K562 (cell line): ENCODE measurements around the gene SLC66A2. TPM values are rescaled to one million over a fixed set of nuclear protein-coding genes. Genes with fewer than 3 reads are reported as not detected.

Source experiments
- ATAC-seq: fragments of 200-7000 bp; cut with Tn5 transposase; 3 replicates; pipeline ENCODE4 v1.9.1; 2020; ENCODE audit warnings: moderate library complexity
- BruUV-seq: library from RNA; stranded (reverse); fragments of 400-500 nt; replicated peaks from 2 replicates; lab custom pipeline; 2021; lab: Mats Ljungman, UMichigan
- CTCF ChIA-PET: fragments of 300-600 bp; formaldehyde crosslinking; extraction: SDS; loops from one replicate; lab custom pipeline; 2021; ENCODE audit warnings: low intra/inter-chr PET ratio; lab: Yijun Ruan, JAX
- POLR2A ChIA-PET: fragments of 300-600, 350-650 bp; sonication (Branson Sonifier 250); formaldehyde crosslinking; extraction: SDS; loops from one replicate; lab custom pipeline; 2021; ENCODE audit warnings: antibody characterized with exemption, inconsistent platforms; lab: Yijun Ruan, JAX
- DNase-seq, 4 experiments: peaks; one replicate each; pipeline versions ENCODE4 v3.0.0 to v3.0.0-alpha.2; 2011 to 2018; ENCODE audit warnings: low spot score in 3 of 4, mixed read lengths in 3 of 4; ENCODE audit errors: extremely low read depth in 1 of 4
- FAIRE-seq: peaks from 2 replicates; lab custom pipeline; 2011; peaks lifted over from hg19 to GRCh38; lab: Jason Lieb, UNC
- H2AFZ ChIP-seq: 2 replicates; pipeline ENCODE4 v1.6.0; 2011; ENCODE audit warnings: low read depth, low read length, control low read depth, inconsistent platforms
- H3K27ac ChIP-seq: fragments of 200-600 bp; 3 replicates; pipeline ENCODE4 v1.8.0; 2011; ENCODE audit warnings: low read depth, mild to moderate bottlenecking, control low read depth, inconsistent platforms, low read length, moderate library complexity, mixed read lengths; ENCODE audit errors: extremely low read depth
- H3K27me3 ChIP-seq, 2 experiments: fragments of 300-600 bp in 1 of 2; 2 replicates in 1 of 2; 3 replicates in 1 of 2; pipeline versions ENCODE4 v1.6.0 to v1.8.0; 2011; ENCODE audit warnings: inconsistent platforms in 2 of 2, low read length in 2 of 2, mild to moderate bottlenecking in 1 of 2, mixed read lengths in 1 of 2, moderate library complexity in 1 of 2; ENCODE audit not compliant: control insufficient read depth in 2 of 2, insufficient read depth in 2 of 2
- H3K36me3 ChIP-seq: fragments of 300-600 bp; 3 replicates; pipeline ENCODE4 v1.8.0; 2011; ENCODE audit warnings: mild to moderate bottlenecking, low read length, inconsistent platforms; ENCODE audit not compliant: control insufficient read depth, insufficient read depth
- H3K4me1 ChIP-seq, 2 experiments: fragments of 200-600 bp in 1 of 2; replicated peaks in 1 of 2; 2 replicates in 1 of 2; 3 replicates in 1 of 2; pipeline versions ENCODE4 v1.5.1 to v1.8.0; 2011; ENCODE audit warnings: inconsistent platforms in 2 of 2, low read length in 2 of 2, mild to moderate bottlenecking in 1 of 2, mixed read lengths in 1 of 2, moderate library complexity in 1 of 2; ENCODE audit not compliant: control insufficient read depth in 2 of 2, insufficient read depth in 2 of 2
- H3K4me2 ChIP-seq: 2 replicates; pipeline ENCODE4 v1.6.1; 2011; ENCODE audit warnings: low read length, control low read depth, inconsistent platforms, mixed read lengths; ENCODE audit not compliant: insufficient read depth
- H3K4me3 ChIP-seq: fragments of 200-600 bp; sonication (generic), shearing (Covaris generic); 2 replicates; pipeline ENCODE4 v1.5.1; 2016; ENCODE audit warnings: control low read depth, inconsistent platforms
- H3K79me2 ChIP-seq: fragments of 200-600 bp; 3 replicates; pipeline ENCODE4 v1.8.0; 2011; ENCODE audit warnings: low read length, inconsistent platforms; ENCODE audit not compliant: control insufficient read depth, insufficient read depth
- H3K9ac ChIP-seq, 2 experiments: 2 replicates each; pipeline versions ENCODE4 v1.6.0 to v1.6.1; 2011; ENCODE audit warnings: low read depth in 2 of 2, low read length in 2 of 2, control low read depth in 1 of 2, inconsistent platforms in 1 of 2, mild to moderate bottlenecking in 1 of 2, mixed read lengths in 1 of 2; ENCODE audit not compliant: insufficient read depth in 1 of 2
- H3K9me1 ChIP-seq: one replicate; pipeline ENCODE4 v1.6.0; 2011; ENCODE audit warnings: inconsistent platforms, mild to moderate bottlenecking, low read length, moderate library complexity; ENCODE audit not compliant: control insufficient read depth, insufficient read depth
- H3K9me3 ChIP-seq: replicated peaks from 2 replicates; pipeline ENCODE4 v1.5.1; 2011; ENCODE audit warnings: low read depth, low read length, inconsistent platforms; ENCODE audit not compliant: control insufficient read depth, insufficient read depth
- H4K20me1 ChIP-seq: replicated peaks from 2 replicates; pipeline ENCODE4 v1.6.1; 2011; ENCODE audit warnings: low read length, inconsistent platforms, mixed read lengths; ENCODE audit not compliant: control insufficient read depth, insufficient read depth
- CBFA2T2 ChIP-seq: fragments of 450-650 bp; conservative IDR thresholded peaks from 2 replicates; pipeline ENCODE4 v1.6.1; 2017; ENCODE audit warnings: mild to moderate bottlenecking
- EP400 ChIP-seq: fragments of 450-650 bp; IDR thresholded peaks from 2 replicates; pipeline ENCODE4 v1.6.1; 2017; ENCODE audit warnings: antibody characterized with exemption, mild to moderate bottlenecking, moderate library complexity
- HNRNPH1 ChIP-seq: fragments of 200-400 bp; formaldehyde crosslinking; optimal IDR thresholded peaks from 2 replicates; pipeline ENCODE3; 2017; ENCODE audit warnings: low read depth, mild to moderate bottlenecking, low read length, moderate library complexity
- MTA2 ChIP-seq: fragments of 450-650 bp; IDR thresholded peaks from 2 replicates; pipeline ENCODE4 v1.6.1; 2016; ENCODE audit warnings: low read depth
- OTX1 ChIP-seq: fragments of 450-650 bp; formaldehyde crosslinking; IDR thresholded peaks from 2 replicates; pipeline ENCODE4 v1.4.0; 2022; ENCODE audit warnings: mild to moderate bottlenecking
- RBM15 ChIP-seq: fragments of 200-400 bp; formaldehyde crosslinking; IDR thresholded peaks from 2 replicates; pipeline ENCODE4 v1.6.1; 2018; ENCODE audit warnings: mild to moderate bottlenecking, low read length, moderate library complexity; ENCODE audit not compliant: insufficient read depth
- TAF15 ChIP-seq: fragments of 200-400 bp; formaldehyde crosslinking; IDR thresholded peaks from 2 replicates; pipeline ENCODE4 v1.6.1; 2017; ENCODE audit warnings: mild to moderate bottlenecking, low read depth, low read length, moderate library complexity
- ZBTB1 ChIP-seq: sonication (generic); formaldehyde crosslinking; IDR thresholded peaks from 2 replicates; pipeline ENCODE4 v1.8.1; 2023; ENCODE audit warnings: missing genetic modification reagents, low read depth, mild to moderate bottlenecking, borderline replicate concordance
- ZBTB7A ChIP-seq: IDR thresholded peaks from 2 replicates; pipeline ENCODE4 v1.6.1; 2011; ENCODE audit warnings: low read depth, mild to moderate bottlenecking, low read length, moderate library complexity, borderline replicate concordance; ENCODE audit not compliant: control insufficient read depth
- ZEB2 ChIP-seq: fragments of 450-650 bp; IDR thresholded peaks from 2 replicates; pipeline ENCODE4 v1.6.1; 2016
- ZKSCAN3 ChIP-seq: fragments of 250-450 bp; sonication (Bioruptor Pico); IDR thresholded peaks from 2 replicates; pipeline ENCODE4 v1.4.0; 2020
- ZNF12 ChIP-seq: sonication (generic); formaldehyde crosslinking; IDR thresholded peaks from 2 replicates; pipeline ENCODE4 v1.4.0; 2020; ENCODE audit warnings: mild to moderate bottlenecking, missing genetic modification reagents
- WGBS: fragments of 100-300 bp; shearing (Covaris generic); methylation state at CpG from one replicate; pipeline ENCODE4 v1.1.6; 2016; ENCODE audit warnings: low coverage, mixed read lengths; ENCODE audit not compliant: insufficient coverage; ENCODE audit errors: missing lambda C conversion rate; 5-methylcytosine and 5-hydroxymethylcytosine counted together
- in situ Hi-C: fragments of 300-500 bp; cut with MboI; formaldehyde crosslinking; loops from 4 replicates; pipeline ENCODE4 v1.15.0; 2018; ENCODE audit warnings: inconsistent platforms, mixed read lengths
- intact Hi-C: fragments of 100-400 bp; cut with micrococcal nuclease; formaldehyde crosslinking; loops from 2 replicates; pipeline ENCODE4 v1.14.2; 2022
- polyA plus RNA-seq, 8 experiments: library from polyadenylated mRNA; depleted of rRNA in 4 of 8; stranded (reverse) in 5 of 8; unstranded in 3 of 8; fragments of >200 nt; fragmentation: Nextera tagmentation in 2 of 8; fragmentation: Illumina TruSeq in 1 of 8; extraction: Ambion mirVana in 2 of 8; extraction: Trizol in 1 of 8; gene quantifications; 2 replicates each; pipeline versions ENCODE4 v1.2.1 to v1.2.3, GENCODE V29; 2011 to 2014; ENCODE audit warnings: inconsistent platforms in 1 of 8, missing spikeins in 1 of 8
- total RNA-seq, 7 experiments: library from RNA; depleted of rRNA in 6 of 7; stranded (reverse); fragments of >200 nt in 6 of 7; fragmentation: Illumina TruSeq in 2 of 7; extraction: Trizol in 2 of 7; gene quantifications; 2 replicates each; pipeline versions ENCODE4 v1.2.1 to v1.2.3, GENCODE V29; 2011 to 2021; ENCODE audit warnings: low replicate concordance in 1 of 7
- TF ChIP-seq, protein P1 (sequence below): fragments of 250-450 bp; sonication (Bioruptor Pico); IDR thresholded peaks from 2 replicates; pipeline ENCODE4 v1.8.0; 2021; ENCODE audit warnings: moderate library complexity, mild to moderate bottlenecking, inconsistent platforms
- TF ChIP-seq, protein P2 (sequence below), 2 experiments: fragments of 450-650 bp; IDR thresholded peaks; 2 replicates each; pipeline ENCODE4 v1.6.1; 2016
- TF ChIP-seq, protein P3 (sequence below): sonication (generic); formaldehyde crosslinking; IDR thresholded peaks from 2 replicates; pipeline ENCODE4 v1.8.1; 2023; ENCODE audit warnings: missing genetic modification reagents, mild to moderate bottlenecking, borderline replicate concordance

Gene SLC66A2
- total and polyA plus RNA-seq, 9 of the 15 experiments (the other 6 are each of a cell fraction or from before 2014, with no cell fraction given): 0.25 to 17.5 (median 5.6) TPM

DNA sequence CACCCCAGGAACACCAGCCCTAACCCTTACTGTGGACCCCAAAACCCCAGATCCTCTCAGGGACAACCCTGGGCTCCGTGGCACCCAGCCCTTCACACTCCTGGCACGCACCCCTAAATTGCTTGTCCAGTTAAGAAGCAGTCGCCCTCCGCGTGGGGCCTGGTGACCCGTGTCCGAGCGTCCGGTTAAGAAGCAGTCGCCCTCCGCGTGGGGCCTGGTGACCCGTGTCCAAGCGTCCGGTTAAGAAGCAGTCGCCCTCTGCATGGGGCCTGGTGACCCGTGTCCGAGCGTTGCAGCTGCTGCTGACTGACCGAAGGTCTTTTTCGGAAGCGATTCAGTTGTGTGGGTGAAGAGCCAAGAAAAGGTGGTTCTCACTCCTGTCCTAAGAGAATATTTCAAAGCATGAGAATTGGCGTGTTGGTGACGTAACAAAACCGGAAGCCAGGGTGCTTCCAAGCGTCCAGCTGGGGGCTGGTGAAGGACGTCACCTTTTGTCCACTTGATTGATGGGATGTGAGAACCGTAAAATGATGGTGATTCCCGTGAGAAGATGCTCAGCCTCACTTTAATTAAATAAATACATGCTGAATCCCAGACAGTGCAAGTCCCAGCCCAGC lies 83.2 kb downstream of the SLC66A2 start:
- Histone ChIP-seq H3K79me2 (no peaks in the 10 kb centered on the region), H3K4me3 (no peak overlapping the region), H4K20me1 (no peaks in the 10 kb centered on the region), H3K9me3 (no peaks in the 10 kb centered on the region), H3K27ac (no peak overlapping the region), H3K4me2 (no peak overlapping the region), H3K4me1 (peaks cover 0 to 16% of the 10 kb centered on the region in 2 experiments; a peak in 2 of 5 replicates), H3K9ac (no peak overlapping the region), H3K9me1 (no peaks in the 10 kb centered on the region), H3K27me3 (peaks cover 14 to 59% of the 10 kb centered on the region in 2 experiments; a peak in 4 of 5 replicates), H2AFZ (no peak overlapping the region), H3K36me3 (no peaks in the 10 kb centered on the region)
- POLR2A ChIA-PET: interaction anchor here (0.6 kb wide), 1 partner anchor 42 kb away, joined by 5 read pairs; no protein-coding TSS in a partner anchor
- DNase-seq (no peak), ATAC-seq (no peak), FAIRE-seq (no peak)
- in situ Hi-C loops: no loop called here
- intact Hi-C loops: no loop called here
- BruUV-seq: no TSS peak
- 16% methylated on average over 25 of the region's 29 CpGs for WGBS
- CTCF ChIA-PET: no interaction called here
- TF ChIP-seq MTA2 (no peak), ZBTB7A (no peak), TAF15 (no peak), ZBTB1 (CRISPR knock-in tag) (no peak), ZEB2 (no peak), OTX1 (CRISPR knock-in tag) (no peak), CBFA2T2 (no peak), HNRNPH1 (no peak), RBM15 (no peak), ZNF12 (CRISPR knock-in tag) (no peak), EP400 (no peak), ZKSCAN3 (CRISPR knock-in tag) (no peak)
- TF ChIP-seq, protein P1, sequence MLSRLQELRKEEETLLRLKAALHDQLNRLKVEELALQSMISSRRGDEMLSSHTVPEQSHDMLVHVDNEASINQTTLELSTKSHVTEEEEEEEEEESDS: no peak
- TF ChIP-seq, protein P2, sequence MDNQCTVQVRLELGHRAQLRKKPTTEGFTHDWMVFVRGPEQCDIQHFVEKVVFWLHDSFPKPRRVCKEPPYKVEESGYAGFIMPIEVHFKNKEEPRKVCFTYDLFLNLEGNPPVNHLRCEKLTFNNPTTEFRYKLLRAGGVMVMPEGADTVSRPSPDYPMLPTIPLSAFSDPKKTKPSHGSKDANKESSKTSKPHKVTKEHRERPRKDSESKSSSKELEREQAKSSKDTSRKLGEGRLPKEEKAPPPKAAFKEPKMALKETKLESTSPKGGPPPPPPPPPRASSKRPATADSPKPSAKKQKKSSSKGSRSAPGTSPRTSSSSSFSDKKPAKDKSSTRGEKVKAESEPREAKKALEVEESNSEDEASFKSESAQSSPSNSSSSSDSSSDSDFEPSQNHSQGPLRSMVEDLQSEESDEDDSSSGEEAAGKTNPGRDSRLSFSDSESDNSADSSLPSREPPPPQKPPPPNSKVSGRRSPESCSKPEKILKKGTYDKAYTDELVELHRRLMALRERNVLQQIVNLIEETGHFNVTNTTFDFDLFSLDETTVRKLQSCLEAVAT (IDR thresholded peaks at IDR 0.05): no peak
- TF ChIP-seq, protein P3, sequence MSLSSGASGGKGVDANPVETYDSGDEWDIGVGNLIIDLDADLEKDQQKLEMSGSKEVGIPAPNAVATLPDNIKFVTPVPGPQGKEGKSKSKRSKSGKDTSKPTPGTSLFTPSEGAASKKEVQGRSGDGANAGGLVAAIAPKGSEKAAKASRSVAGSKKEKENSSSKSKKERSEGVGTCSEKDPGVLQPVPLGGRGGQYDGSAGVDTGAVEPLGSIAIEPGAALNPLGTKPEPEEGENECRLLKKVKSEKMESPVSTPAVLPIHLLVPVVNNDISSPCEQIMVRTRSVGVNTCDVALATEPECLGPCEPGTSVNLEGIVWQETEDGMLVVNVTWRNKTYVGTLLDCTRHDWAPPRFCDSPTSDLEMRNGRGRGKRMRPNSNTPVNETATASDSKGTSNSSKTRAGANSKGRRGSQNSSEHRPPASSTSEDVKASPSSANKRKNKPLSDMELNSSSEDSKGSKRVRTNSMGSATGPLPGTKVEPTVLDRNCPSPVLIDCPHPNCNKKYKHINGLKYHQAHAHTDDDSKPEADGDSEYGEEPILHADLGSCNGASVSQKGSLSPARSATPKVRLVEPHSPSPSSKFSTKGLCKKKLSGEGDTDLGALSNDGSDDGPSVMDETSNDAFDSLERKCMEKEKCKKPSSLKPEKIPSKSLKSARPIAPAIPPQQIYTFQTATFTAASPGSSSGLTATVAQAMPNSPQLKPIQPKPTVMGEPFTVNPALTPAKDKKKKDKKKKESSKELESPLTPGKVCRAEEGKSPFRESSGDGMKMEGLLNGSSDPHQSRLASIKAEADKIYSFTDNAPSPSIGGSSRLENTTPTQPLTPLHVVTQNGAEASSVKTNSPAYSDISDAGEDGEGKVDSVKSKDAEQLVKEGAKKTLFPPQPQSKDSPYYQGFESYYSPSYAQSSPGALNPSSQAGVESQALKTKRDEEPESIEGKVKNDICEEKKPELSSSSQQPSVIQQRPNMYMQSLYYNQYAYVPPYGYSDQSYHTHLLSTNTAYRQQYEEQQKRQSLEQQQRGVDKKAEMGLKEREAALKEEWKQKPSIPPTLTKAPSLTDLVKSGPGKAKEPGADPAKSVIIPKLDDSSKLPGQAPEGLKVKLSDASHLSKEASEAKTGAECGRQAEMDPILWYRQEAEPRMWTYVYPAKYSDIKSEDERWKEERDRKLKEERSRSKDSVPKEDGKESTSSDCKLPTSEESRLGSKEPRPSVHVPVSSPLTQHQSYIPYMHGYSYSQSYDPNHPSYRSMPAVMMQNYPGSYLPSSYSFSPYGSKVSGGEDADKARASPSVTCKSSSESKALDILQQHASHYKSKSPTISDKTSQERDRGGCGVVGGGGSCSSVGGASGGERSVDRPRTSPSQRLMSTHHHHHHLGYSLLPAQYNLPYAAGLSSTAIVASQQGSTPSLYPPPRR (CRISPR knock-in tag): no peak
